ENCODE results near the gene KIF12. TPM values are rescaled to one million over a fixed set of nuclear protein-coding genes. Genes with fewer than 3 reads are reported as not detected.
A peak's percentile ranks its signal among the peaks of the same experiment; 100 is the strongest.

KIF12 gene
- total and polyA plus RNA-seq, 9 donors, result 0.05 to 7.2 (median 0.30) TPM

GRCh38 chr9:114124138-114124537 lies 25.0 kb upstream of the KIF12 start:
- DNase-seq, result no peak
- peaks cover 7% of the 10 kb centered on the region for H3K9me3 ChIP-seq (replicated peaks; ENCODE audit: control insufficient read depth, low read depth, low read length)

GRCh38 chr9:114123031-114123977 lies 24.2 kb upstream of the KIF12 start:
- DNase-seq, result no peak
- Histone ChIP-seq H3K4me1 (ENCODE audit: control insufficient read depth, insufficient read depth, low read length) (peaks cover 11% of the 10 kb centered on the region), H3K9me3 (replicated peaks; ENCODE audit: control insufficient read depth, low read depth, low read length) (peaks cover 7% of the 10 kb centered on the region), H3K27ac (ENCODE audit: low read length) (no peak overlapping the region), H3K36me3 (ENCODE audit: control insufficient read depth, insufficient read depth, low read length) (no peaks in the 10 kb centered on the region), H3K4me3 (ENCODE audit: low read length) (no peak overlapping the region), H3K27me3 (ENCODE audit: control insufficient read depth, insufficient read depth, low read length) (peaks cover 6% of the 10 kb centered on the region)
- WGBS (ENCODE audit: insufficient coverage), result 88% methylated on average over 8 of the region's 9 CpGs

More at GRCh38 chr9:114124138-114124537, 25.0 kb upstream of the KIF12 start:
- Histone ChIP-seq H3K36me3 (ENCODE audit: control insufficient read depth, insufficient read depth, low read length) (no peaks in the 10 kb centered on the region), H3K4me1 (ENCODE audit: control insufficient read depth, insufficient read depth, low read length) (peaks cover 11% of the 10 kb centered on the region), H3K27ac (ENCODE audit: low read length) (no peak overlapping the region), H3K4me3 (ENCODE audit: low read length) (no peak overlapping the region), H3K27me3 (ENCODE audit: control insufficient read depth, insufficient read depth, low read length) (peaks cover 6% of the 10 kb centered on the region)
- WGBS (ENCODE audit: insufficient coverage), result 35% methylated on average over 1 of the region's 1 CpG

- Histone ChIP-seq H3K36me3 (ENCODE audit: control insufficient read depth, insufficient read depth, low read length) (no peaks in the 10 kb centered on the region), H3K4me1 (ENCODE audit: control insufficient read depth, insufficient read depth, low read length) (peaks cover 17% of the 10 kb centered on the region), H3K27me3 (ENCODE audit: control insufficient read depth, insufficient read depth, low read length) (peaks cover 6% of the 10 kb centered on the region), H3K27ac (ENCODE audit: low read length) (no peak overlapping the region), H3K4me3 (ENCODE audit: low read length) (no peak overlapping the region), H3K9me3 (replicated peaks; ENCODE audit: control insufficient read depth, low read depth, low read length) (no peaks in the 10 kb centered on the region)
- WGBS (ENCODE audit: insufficient coverage), result 81% methylated on average over 7 of the region's 9 CpGs
- DNase-seq, result no peak
Measured at GRCh38 chr9:114122136-114123027, 23.3 kb upstream of the KIF12 start.

DNA sequence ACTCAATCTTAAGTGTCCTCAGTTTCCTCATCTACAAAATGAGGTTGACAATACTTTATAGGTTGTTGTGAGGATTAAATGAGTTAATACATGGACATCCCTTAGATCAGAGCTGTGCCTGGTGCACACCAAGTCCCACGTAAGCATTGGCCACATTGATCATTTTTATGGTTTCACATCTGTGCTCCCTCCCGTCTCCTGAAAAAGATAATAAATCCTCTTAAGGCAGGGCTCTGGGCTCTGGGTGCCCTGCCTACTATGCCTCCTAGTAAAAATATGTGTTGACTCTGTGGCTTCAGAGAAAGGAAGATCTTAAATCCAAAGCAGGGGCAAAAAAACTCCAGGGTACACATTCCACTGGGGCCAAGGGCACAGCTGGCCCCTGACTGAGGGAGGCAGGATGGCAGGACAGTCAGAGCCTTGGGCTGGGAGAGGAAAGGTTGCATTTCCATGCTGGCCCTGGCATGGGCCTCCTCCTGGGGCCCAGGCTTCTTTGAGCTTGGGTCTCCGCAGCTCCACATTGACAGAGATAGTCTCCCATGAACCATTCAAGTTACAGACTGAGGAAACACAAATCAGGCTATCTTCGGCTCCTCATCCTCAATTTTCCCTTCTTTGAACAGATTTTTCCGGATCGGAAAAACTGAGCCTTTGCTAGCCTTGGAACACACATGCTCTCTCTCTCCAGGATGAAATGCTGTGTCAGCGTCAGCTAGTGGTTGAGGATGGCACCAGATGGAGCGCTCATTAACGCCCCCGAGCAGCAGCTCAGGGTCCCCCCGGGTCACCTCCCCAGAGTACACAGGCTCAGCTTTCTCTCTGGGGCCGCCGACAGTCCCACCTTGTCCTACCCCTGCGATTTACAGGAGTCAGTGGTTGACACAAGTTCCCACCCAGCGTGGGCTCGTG lies 22.4 kb upstream of the KIF12 start:
- 54% methylated on average over 13 of the region's 16 CpGs for WGBS (ENCODE audit: insufficient coverage)
- Histone ChIP-seq H3K36me3 (ENCODE audit: control insufficient read depth, insufficient read depth, low read length) (no peaks in the 10 kb centered on the region), H3K4me3 (ENCODE audit: low read length) (no peak overlapping the region), H3K27me3 (ENCODE audit: control insufficient read depth, insufficient read depth, low read length) (peaks cover 6% of the 10 kb centered on the region), H3K9me3 (replicated peaks; ENCODE audit: control insufficient read depth, low read depth, low read length) (no peaks in the 10 kb centered on the region), H3K27ac (ENCODE audit: low read length) (peak overlapping the region; percentile 13), H3K4me1 (ENCODE audit: control insufficient read depth, insufficient read depth, low read length) (peaks cover 18% of the 10 kb centered on the region)
- DNase-seq, result peak; percentile 87

- Histone ChIP-seq H3K4me3 (ENCODE audit: low read length) (no peak overlapping the region), H3K4me1 (ENCODE audit: control insufficient read depth, insufficient read depth, low read length) (peaks cover 25% of the 10 kb centered on the region), H3K9me3 (replicated peaks; ENCODE audit: control insufficient read depth, low read depth, low read length) (no peaks in the 10 kb centered on the region), H3K27me3 (ENCODE audit: control insufficient read depth, insufficient read depth, low read length) (peaks cover 8% of the 10 kb centered on the region), H3K27ac (ENCODE audit: low read length) (no peak overlapping the region), H3K36me3 (ENCODE audit: control insufficient read depth, insufficient read depth, low read length) (no peaks in the 10 kb centered on the region)
- WGBS (ENCODE audit: insufficient coverage), result 56% methylated on average over 3 of the region's 4 CpGs
- no peak for DNase-seq
Measured at GRCh38 chr9:114120192-114121014, 21.3 kb upstream of the KIF12 start.

GRCh38 chr9:114119242-114120191 lies 20.4 kb upstream of the KIF12 start:
- peaks cover 8% of the 10 kb centered on the region for H3K27me3 ChIP-seq (ENCODE audit: control insufficient read depth, insufficient read depth, low read length)
- peaks cover 25% of the 10 kb centered on the region for H3K4me1 ChIP-seq (ENCODE audit: control insufficient read depth, insufficient read depth, low read length)
- no peak overlapping the region for H3K4me3 ChIP-seq (ENCODE audit: low read length)

DNA sequence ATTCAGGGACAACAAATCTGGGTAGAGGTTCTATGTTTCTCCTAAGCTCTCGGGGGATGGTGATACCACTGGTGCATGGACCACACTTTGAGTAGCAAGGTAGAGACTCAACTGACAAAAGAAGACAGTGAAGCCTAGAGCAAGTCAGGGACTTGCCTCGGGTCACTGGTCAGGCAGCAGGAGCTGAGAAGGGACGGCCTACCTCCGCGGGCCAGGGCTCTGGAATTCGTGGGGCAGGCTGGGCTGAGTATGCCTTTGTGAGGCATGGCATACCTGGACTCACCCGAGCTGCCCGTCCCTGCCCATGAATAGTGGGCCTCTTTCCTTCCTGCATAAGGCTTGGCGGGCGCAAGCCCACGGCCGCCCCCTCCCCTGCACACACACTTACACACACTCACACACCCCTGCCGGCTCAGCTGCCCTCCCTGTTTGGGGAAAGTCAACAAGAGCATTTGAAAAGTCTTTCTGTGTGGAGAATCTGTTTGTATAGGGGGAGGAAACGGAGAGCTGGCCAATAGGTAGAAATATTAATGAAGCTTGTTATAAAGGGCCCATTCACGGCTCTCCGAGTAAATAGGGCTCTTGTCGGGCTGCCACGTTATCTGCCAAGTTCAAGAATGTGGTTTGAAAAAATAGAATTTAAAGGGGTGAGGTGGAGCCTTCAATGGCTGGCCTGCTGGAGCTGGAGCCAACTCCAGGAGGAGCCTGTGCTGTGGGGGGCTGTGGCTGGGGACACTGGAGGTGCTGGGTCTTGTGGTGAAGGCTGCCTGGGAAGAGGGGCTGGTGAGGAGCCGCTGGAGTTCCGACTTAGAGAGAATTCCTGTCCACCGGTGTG lies 19.1 kb upstream of the KIF12 start:
- peaks cover 9% of the 10 kb centered on the region for H3K27me3 ChIP-seq (ENCODE audit: control insufficient read depth, insufficient read depth, low read length)
- peaks cover 28% of the 10 kb centered on the region for H3K4me1 ChIP-seq (ENCODE audit: control insufficient read depth, insufficient read depth, low read length)
- H3K9me3 ChIP-seq (replicated peaks; ENCODE audit: control insufficient read depth, low read depth, low read length), result no peaks in the 10 kb centered on the region
- H3K36me3 ChIP-seq (ENCODE audit: control insufficient read depth, insufficient read depth, low read length), result no peaks in the 10 kb centered on the region
- 69% methylated on average over 13 of the region's 21 CpGs for WGBS (ENCODE audit: insufficient coverage)
- DNase-seq, result no peak
- H3K27ac ChIP-seq (ENCODE audit: low read length), result no peak overlapping the region
- no peak overlapping the region for H3K4me3 ChIP-seq (ENCODE audit: low read length)

More at GRCh38 chr9:114119242-114120191, 20.4 kb upstream of the KIF12 start:
- H3K9me3 ChIP-seq (replicated peaks; ENCODE audit: control insufficient read depth, low read depth, low read length), result no peaks in the 10 kb centered on the region
- H3K36me3 ChIP-seq (ENCODE audit: control insufficient read depth, insufficient read depth, low read length), result no peaks in the 10 kb centered on the region
- WGBS (ENCODE audit: insufficient coverage), result 69% methylated on average over 4 of the region's 9 CpGs
- no peak for DNase-seq
- H3K27ac ChIP-seq (ENCODE audit: low read length), result no peak overlapping the region

DNA sequence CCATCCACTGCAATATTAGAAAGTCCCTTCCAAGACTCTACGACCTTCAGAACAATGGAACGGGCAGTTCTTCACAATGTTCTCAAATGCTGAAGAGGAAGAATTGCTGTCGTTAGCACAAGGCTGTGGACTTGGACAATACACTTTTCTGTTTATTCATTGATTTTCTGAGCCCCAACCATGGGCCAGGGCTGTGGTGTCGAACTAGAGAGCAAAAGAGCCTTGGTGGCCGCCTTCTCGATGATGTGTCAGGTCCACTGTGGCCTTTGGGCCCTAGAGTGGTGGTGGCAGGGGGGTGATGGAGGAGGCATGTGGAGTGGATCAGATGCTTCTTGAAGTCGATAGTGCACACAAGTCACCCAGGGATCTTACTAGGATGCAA lies 18.5 kb upstream of the KIF12 start:
- WGBS (ENCODE audit: insufficient coverage), result 89% methylated on average over 6 of the region's 7 CpGs
- H3K4me1 ChIP-seq (ENCODE audit: control insufficient read depth, insufficient read depth, low read length), result peaks cover 31% of the 10 kb centered on the region
- H3K27me3 ChIP-seq (ENCODE audit: control insufficient read depth, insufficient read depth, low read length), result peaks cover 12% of the 10 kb centered on the region
- no peak for DNase-seq
- no peak overlapping the region for H3K27ac ChIP-seq (ENCODE audit: low read length)
- no peaks in the 10 kb centered on the region for H3K36me3 ChIP-seq (ENCODE audit: control insufficient read depth, insufficient read depth, low read length)
- H3K4me3 ChIP-seq (ENCODE audit: low read length), result no peak overlapping the region
- no peaks in the 10 kb centered on the region for H3K9me3 ChIP-seq (replicated peaks; ENCODE audit: control insufficient read depth, low read depth, low read length)

All from muscle of leg (tissue), 11 donors.